ENCODE data around the gene SERPINB1. TPM values are rescaled to one million over a fixed set of nuclear protein-coding genes. Genes with fewer than 3 reads are reported as not detected.

The SERPINB1 gene
- total and polyA plus RNA-seq, 9 of the 15 experiments (the other 6 are each of a cell fraction or from before 2014, with no cell fraction given) = 33.9 to 108 (median 63.8) TPM

GRCh38 chr6:2816158-2816557 is 25.5 kb downstream of the SERPINB1 start:
- DNase-seq (ENCODE audit: extremely low read depth in 1 of 4, low spot score in 3 of 4) (no peak), ATAC-seq (no peak), FAIRE-seq (no peak)
- Histone ChIP-seq H3K4me2 (ENCODE audit: insufficient read depth, low read length) (no peak overlapping the region), H4K20me1 (replicated peaks; ENCODE audit: control insufficient read depth, insufficient read depth, low read length) (no peaks in the 10 kb centered on the region), H3K79me2 (ENCODE audit: control insufficient read depth, insufficient read depth, low read length) (no peaks in the 10 kb centered on the region), H3K9me1 (ENCODE audit: control insufficient read depth, insufficient read depth, low read length) (no peaks in the 10 kb centered on the region), H3K4me1 (replicated peaks in 1 of 2; ENCODE audit: control insufficient read depth in 2 of 2, insufficient read depth in 2 of 2, low read length in 2 of 2) (no peaks in the 10 kb centered on the region), H3K4me3 (no peak overlapping the region), H3K36me3 (ENCODE audit: control insufficient read depth, insufficient read depth, low read length) (no peaks in the 10 kb centered on the region), H2AFZ (ENCODE audit: low read depth, low read length) (no peak overlapping the region), H3K9me3 (replicated peaks; ENCODE audit: control insufficient read depth, insufficient read depth, low read depth, low read length) (peaks cover 7% of the 10 kb centered on the region), H3K9ac (ENCODE audit: insufficient read depth in 1 of 2, low read depth in 2 of 2, low read length in 2 of 2) (no peak overlapping the region), H3K27me3 (ENCODE audit: control insufficient read depth in 2 of 2, insufficient read depth in 2 of 2, low read length in 2 of 2) (no peaks in the 10 kb centered on the region), H3K27ac (ENCODE audit: extremely low read depth, low read depth, low read length) (no peak overlapping the region)
- intact Hi-C loops (cut with micrococcal nuclease) = no loop called here
- CTCF ChIA-PET (ENCODE audit: low intra/inter-chr PET ratio) = no interaction called here
- POLR2A ChIA-PET = no interaction called here
- no TSS peak for BruUV-seq (replicated peaks)
- in situ Hi-C loops (cut with MboI) = no loop called here
- TF ChIP-seq ZNF175 (CRISPR knock-in tag; IDR thresholded peaks at IDR 0.05; ENCODE audit: low read depth) = no peak
- no peak for TF ChIP-seq PHF20 (IDR thresholded peaks at IDR 0.05; ENCODE audit: partially characterized antibody)
- TF ChIP-seq SMARCB1 (IDR thresholded peaks at IDR 0.05; ENCODE audit: insufficient read length, low read depth) = no peak
- TF ChIP-seq TRIM28 (IDR thresholded peaks at IDR 0.05) = peak; percentile 88
- TF ChIP-seq ZNF324 (CRISPR knock-in tag; IDR thresholded peaks at IDR 0.05) = peak; percentile 100
- TF ChIP-seq TRIM24 (IDR thresholded peaks at IDR 0.05) = 0 out of 4 replicates have a peak, but pooled peaks of 1 of the 2 experiments have one; percentile 32
- peak; percentile 86 for TF ChIP-seq ZNF280A (IDR thresholded peaks at IDR 0.05; ENCODE audit: low read depth, partially characterized antibody)
- TF ChIP-seq KDM1A (IDR thresholded peaks at IDR 0.05) = peak in 1 of 2 experiments; percentile 36; a peak in 1 of 4 replicates
- no peak for TF ChIP-seq DPF2 (IDR thresholded peaks at IDR 0.05)
- no peak for TF ChIP-seq DMBX1 (CRISPR knock-in tag; IDR thresholded peaks at IDR 0.05; ENCODE audit: borderline replicate concordance)
- TF ChIP-seq CBX5 (IDR thresholded peaks at IDR 0.05; ENCODE audit: borderline replicate concordance, low read depth) = 0 out of 2 replicates have a peak, but pooled peaks have one; percentile 54
- peak; percentile 88 for TF ChIP-seq ZNF445 (CRISPR knock-in tag; IDR thresholded peaks at IDR 0.05; ENCODE audit: low read depth)
- no peak for TF ChIP-seq TFAM (CRISPR knock-in tag; conservative IDR thresholded peaks at IDR 0.05)
- no peak for TF ChIP-seq ZNF511 (CRISPR knock-in tag; IDR thresholded peaks at IDR 0.05)
- TF ChIP-seq MBD1 (CRISPR knock-in tag; IDR thresholded peaks at IDR 0.05) = no peak
- TF ChIP-seq CBX3 (IDR thresholded peaks at IDR 0.05; ENCODE audit: borderline replicate concordance in 1 of 2, low read length in 2 of 2) = peak in 1 of 2 experiments; percentile 93; a peak in 2 of 3 replicates
- no peak for TF ChIP-seq CBX1 (IDR thresholded peaks at IDR 0.05; ENCODE audit: low read depth)
- TF ChIP-seq ZNF280B (CRISPR knock-in tag; IDR thresholded peaks at IDR 0.05) = peak; percentile 87
